MCF 10A (cell line): ENCODE measurements around the gene ZCCHC2. TPM values are rescaled to one million over a fixed set of nuclear protein-coding genes. Genes with fewer than 3 reads are reported as not detected.

Experiments used
- Bru-seq: library from RNA; stranded (reverse); fragments of 400-500 nt; gene quantifications from one replicate; lab custom pipeline; 2021; lab: Mats Ljungman, UMichigan
- BruChase-seq, 2 experiments: library from RNA; stranded (reverse); fragments of 400-500 nt; gene quantifications; one replicate each; lab custom pipeline; 2021; lab: Mats Ljungman, UMichigan
- BruUV-seq: library from RNA; stranded (reverse); fragments of 400-500 nt; replicated peaks from 2 replicates; lab custom pipeline; 2021; lab: Mats Ljungman, UMichigan
- CTCF ChIA-PET: fragments of 300-600 bp; sonication (Branson Sonifier 250); formaldehyde crosslinking; extraction: SDS; loops from one replicate; lab custom pipeline; 2021; ENCODE audit warnings: antibody characterized with exemption, inconsistent platforms; lab: Yijun Ruan, JAX
- POLR2A ChIA-PET: fragments of 300-600, 350-650 bp; sonication (Branson Sonifier 250); formaldehyde crosslinking; extraction: SDS; loops from one replicate; lab custom pipeline; 2020; ENCODE audit warnings: antibody characterized with exemption, inconsistent platforms; lab: Yijun Ruan, JAX
- DNase-seq: peaks from one replicate; pipeline ENCODE4 v3.0.0-alpha.2; 2018; ENCODE audit not compliant: unreplicated experiment
- H3K27ac Mint-ChIP-seq: one replicate; pipeline ENCODE4 v1.8.0; 2022; ENCODE audit warnings: mild to moderate bottlenecking, low read depth, mixed read lengths; ENCODE audit not compliant: unreplicated experiment
- H3K27me3 Mint-ChIP-seq: one replicate; pipeline ENCODE4 v1.8.0; 2022; ENCODE audit warnings: mixed read lengths; ENCODE audit not compliant: insufficient read depth, unreplicated experiment
- H3K36me3 Mint-ChIP-seq: one replicate; pipeline ENCODE4 v1.8.0; 2022; ENCODE audit warnings: mild to moderate bottlenecking, moderate library complexity, mixed read lengths; ENCODE audit not compliant: insufficient read depth, unreplicated experiment
- H3K4me1 Mint-ChIP-seq: one replicate; pipeline ENCODE4 v1.8.0; 2022; ENCODE audit warnings: mixed read lengths; ENCODE audit not compliant: insufficient read depth, unreplicated experiment
- H3K4me3 Mint-ChIP-seq: one replicate; pipeline ENCODE4 v1.8.0; 2022; ENCODE audit warnings: mild to moderate bottlenecking, moderate library complexity, mixed read lengths; ENCODE audit not compliant: unreplicated experiment
- H3K9me3 Mint-ChIP-seq: one replicate; pipeline ENCODE4 v1.8.0; 2022; ENCODE audit warnings: mixed read lengths; ENCODE audit not compliant: unreplicated experiment
- intact Hi-C: fragments of 100-400 bp; cut with micrococcal nuclease; formaldehyde crosslinking; loops from 2 replicates; pipeline ENCODE4 v1.14.1; 2022
- long read RNA-seq: library from polyadenylated mRNA; stranded (forward); transcript quantifications from one replicate; pipeline ENCODE4 v2.0.0, GENCODE V29; 2022
- total RNA-seq: library from RNA; stranded (reverse); gene quantifications from 2 replicates; pipeline ENCODE4 v1.2.3, GENCODE V29; 2022
- TF ChIP-seq, protein P1 (sequence below): fragments of 200-600 bp; IDR thresholded peaks from one replicate; pipeline ENCODE4 v1.8.0; 2022; ENCODE audit warnings: antibody characterized with exemption, mild to moderate bottlenecking; ENCODE audit not compliant: unreplicated experiment

ZCCHC2 gene
- total RNA-seq (14.6 and 15.0 TPM in 2 replicates), Bru-seq, nascent RNA (percentile 73 among the genes with signal in this experiment), BruChase-seq, experiment 1, labeled RNA remaining after a 6-hour chase (percentile 62 among the genes with signal in this experiment), BruChase-seq, experiment 2, labeled RNA remaining after a 2-hour chase (percentile 76 among the genes with signal in this experiment)
- long read RNA-seq, partial matches to known transcripts = 0 of 6 reads
- long read RNA-seq, other reads (novel, unspliced or antisense) = 2 of 6 reads

DNA sequence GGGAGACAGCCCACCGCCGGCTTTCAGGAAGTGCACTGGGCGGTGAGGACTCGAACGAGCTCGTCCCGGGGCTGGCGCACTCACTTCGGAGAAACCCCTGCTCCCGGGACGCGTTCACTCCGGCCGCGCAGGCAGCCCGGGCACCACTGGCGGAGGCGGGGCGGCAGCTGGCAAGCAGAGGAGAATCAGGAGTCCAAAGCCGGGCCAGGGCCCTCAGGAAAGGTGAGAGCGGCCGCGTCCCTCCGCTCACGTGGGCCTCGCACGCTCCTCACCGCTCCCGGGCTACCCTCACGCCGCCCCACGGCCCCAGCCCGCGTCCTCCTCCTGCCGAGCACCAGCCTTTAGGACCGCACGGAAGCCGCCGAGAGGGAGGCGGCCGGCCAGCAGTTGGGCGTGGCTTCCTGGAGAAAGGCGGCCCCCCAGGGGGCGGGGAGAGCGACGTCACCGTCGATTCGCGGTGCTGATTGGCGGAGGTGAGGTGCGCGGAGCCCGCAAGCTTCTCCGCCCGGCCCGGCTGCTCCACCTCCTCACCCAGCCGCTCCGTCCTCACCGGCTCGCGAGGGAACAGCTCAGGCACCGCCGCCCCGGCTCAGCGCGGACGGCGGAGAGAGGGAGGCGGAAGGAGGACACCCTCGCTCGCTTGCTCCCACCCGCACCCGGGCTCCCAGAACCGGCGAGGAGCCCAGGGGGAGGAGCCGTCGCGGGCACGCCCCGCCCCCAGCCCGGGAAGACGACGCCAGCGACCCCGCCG is at the start of gene ZCCHC2:
Gene ZCCHC2 (plus strand): TSS at position 522 of the 751 bp plus-strand sequence. CDS start 400 bp downstream, outside the sequence.
- peak; percentile 96 for DNase-seq
- Mint-ChIP-seq H3K9me3 (no peaks in the 10 kb centered on the region), H3K27me3 (no peaks in the 10 kb centered on the region), H3K27ac (peak within 1 kb of the TSS; percentile 58), H3K4me1 (peaks cover 13% of the 10 kb centered on the region), H3K36me3 (peaks cover 7% of the 10 kb centered on the region), H3K4me3 (peak within 1 kb of the TSS; percentile 76)
- TF ChIP-seq, protein P1, sequence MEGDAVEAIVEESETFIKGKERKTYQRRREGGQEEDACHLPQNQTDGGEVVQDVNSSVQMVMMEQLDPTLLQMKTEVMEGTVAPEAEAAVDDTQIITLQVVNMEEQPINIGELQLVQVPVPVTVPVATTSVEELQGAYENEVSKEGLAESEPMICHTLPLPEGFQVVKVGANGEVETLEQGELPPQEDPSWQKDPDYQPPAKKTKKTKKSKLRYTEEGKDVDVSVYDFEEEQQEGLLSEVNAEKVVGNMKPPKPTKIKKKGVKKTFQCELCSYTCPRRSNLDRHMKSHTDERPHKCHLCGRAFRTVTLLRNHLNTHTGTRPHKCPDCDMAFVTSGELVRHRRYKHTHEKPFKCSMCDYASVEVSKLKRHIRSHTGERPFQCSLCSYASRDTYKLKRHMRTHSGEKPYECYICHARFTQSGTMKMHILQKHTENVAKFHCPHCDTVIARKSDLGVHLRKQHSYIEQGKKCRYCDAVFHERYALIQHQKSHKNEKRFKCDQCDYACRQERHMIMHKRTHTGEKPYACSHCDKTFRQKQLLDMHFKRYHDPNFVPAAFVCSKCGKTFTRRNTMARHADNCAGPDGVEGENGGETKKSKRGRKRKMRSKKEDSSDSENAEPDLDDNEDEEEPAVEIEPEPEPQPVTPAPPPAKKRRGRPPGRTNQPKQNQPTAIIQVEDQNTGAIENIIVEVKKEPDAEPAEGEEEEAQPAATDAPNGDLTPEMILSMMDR = no peak
- no TSS peak for BruUV-seq
- intact Hi-C loops = loop anchor here (1.0 to 10.0 kb wide), 3 partner anchors 35 to 338 kb away; partner anchors contain the start of genes PIGN and RELCH
- ChIA-PET POLR2A (interaction anchor here (0.6 to 8.6 kb wide), 41 partner anchors 8 to 955 kb away, joined by 3 to 117 read pairs (median 6); partner anchors contain the start of genes PHLPP1, PIGN, RELCH and TNFRSF11A), CTCF (interaction anchor here (0.9 to 3.8 kb wide), 6 partner anchors 10 to 97 kb away, joined by 3 to 18 read pairs (median 6); no protein-coding TSS in a partner anchor)

DNA sequence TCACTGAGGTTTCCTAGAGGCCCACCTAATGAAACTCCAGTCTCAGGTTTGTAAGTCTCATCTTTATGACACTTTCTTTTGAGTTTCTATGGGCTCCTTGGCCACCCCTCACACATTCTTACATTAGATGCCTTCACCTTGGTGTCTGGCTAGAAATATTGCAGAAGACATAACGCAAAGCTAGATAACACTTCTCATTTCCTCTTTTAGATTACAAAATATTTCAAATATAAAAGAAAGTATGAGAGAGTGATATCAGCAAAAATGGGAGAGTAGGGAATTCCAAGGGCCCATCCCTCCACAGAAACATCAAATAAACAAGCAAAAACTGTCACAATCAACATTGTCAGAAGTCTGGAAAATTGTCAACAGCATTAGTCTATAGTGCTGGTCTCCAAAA is 43.3 kb upstream of the ZCCHC2 start:
- DNase-seq = no peak
- Mint-ChIP-seq H3K27me3 (no peaks in the 10 kb centered on the region), H3K27ac (no peak overlapping the region), H3K4me3 (no peak overlapping the region), H3K36me3 (no peaks in the 10 kb centered on the region), H3K4me1 (peaks cover under 1% of the 10 kb centered on the region), H3K9me3 (peaks cover 10% of the 10 kb centered on the region)
- intact Hi-C loops = no loop called here
- TF ChIP-seq, protein P1 = no peak
- no TSS peak for BruUV-seq
- ChIA-PET POLR2A (interaction anchor here (0.6 to 1.1 kb wide), 3 partner anchors 17 to 1301 kb away, joined by 3 read pairs; partner anchors contain the start of gene ZCCHC2), CTCF (interaction anchor here (0.7 to 1.0 kb wide), 3 partner anchors 53 to 109 kb away, joined by 3 to 4 read pairs (median 3); no protein-coding TSS in a partner anchor)

GRCh38 chr18:62480927-62481326 is 41.9 kb upstream of the ZCCHC2 start:
- H3K27me3 Mint-ChIP-seq = no peaks in the 10 kb centered on the region

More at GRCh38 chr18:62480927-62481326, 41.9 kb upstream of the ZCCHC2 start:
- DNase-seq = no peak
- ChIA-PET POLR2A (interaction anchor here (0.7 to 1.4 kb wide), 4 partner anchors 8 to 60 kb away, joined by 3 to 5 read pairs (median 4); no protein-coding TSS in a partner anchor), CTCF (interaction anchor here (0.6 to 0.7 kb wide), 2 partner anchors 123 to 176 kb away, joined by 3 read pairs; no protein-coding TSS in a partner anchor)
- BruUV-seq = no TSS peak
- no peak overlapping the region for H3K27ac Mint-ChIP-seq
- peaks cover 10% of the 10 kb centered on the region for H3K9me3 Mint-ChIP-seq
- H3K4me3 Mint-ChIP-seq = no peak overlapping the region
- no peaks in the 10 kb centered on the region for H3K36me3 Mint-ChIP-seq
- intact Hi-C loops = no loop called here
- TF ChIP-seq, protein P1 = no peak
- H3K4me1 Mint-ChIP-seq = peaks cover 14% of the 10 kb centered on the region
